Measurements from ENCODE around the gene CDK17.
"Not testable (repeated sequence)": the region's sequence is repeated elsewhere in the genome, so short reads cannot be mapped to it uniquely, and the experiment has no call there.

CDK17 gene

GRCh38 chr12:96403870-96404269, 3.6 kb upstream of the CDK17 start:
- H3K4me1 Mint-ChIP-seq (ENCODE audit: low read depth) = peaks cover 12% of the 10 kb centered on the region
- no peak overlapping the region for H3K4me3 Mint-ChIP-seq
- H3K9me3 Mint-ChIP-seq (ENCODE audit: low read depth) = no peaks in the 10 kb centered on the region
- H3K36me3 Mint-ChIP-seq = no peaks in the 10 kb centered on the region
- no peak overlapping the region for H3K27ac Mint-ChIP-seq
- H3K27me3 Mint-ChIP-seq = no peaks in the 10 kb centered on the region

GRCh38 chr12:96402522-96402921, 2.3 kb upstream of the CDK17 start:
- not testable (repeated sequence) for H3K27me3 Mint-ChIP-seq; H3K4me3 Mint-ChIP-seq; H3K36me3 Mint-ChIP-seq; H3K27ac Mint-ChIP-seq; H3K9me3 Mint-ChIP-seq (ENCODE audit: low read depth)
- peaks cover 25% of the 10 kb centered on the region for H3K4me1 Mint-ChIP-seq (ENCODE audit: low read depth)

- Mint-ChIP-seq H3K27ac (peak overlapping the region; percentile 95), H3K36me3 (no peaks in the 10 kb centered on the region), H3K4me3 (no peak overlapping the region), H3K9me3 (ENCODE audit: low read depth) (no peaks in the 10 kb centered on the region), H3K27me3 (no peaks in the 10 kb centered on the region), H3K4me1 (ENCODE audit: low read depth) (peaks cover 30% of the 10 kb centered on the region)
These were observed 1.8 kb upstream of the CDK17 start for GRCh38 chr12:96402061-96402460.

GRCh38 chr12:96401076-96401871, 1.0 kb upstream of the CDK17 start:
- Mint-ChIP-seq H3K36me3 (no peaks in the 10 kb centered on the region), H3K4me3 (peak overlapping the region; percentile 95), H3K4me1 (ENCODE audit: low read depth) (peaks cover 37% of the 10 kb centered on the region)

GRCh38 chr12:96400631-96401075, 414 bp upstream of the CDK17 start:
- no peaks in the 10 kb centered on the region for H3K9me3 Mint-ChIP-seq (ENCODE audit: low read depth)
- peak overlapping the region; percentile 95 for H3K4me3 Mint-ChIP-seq
- no peaks in the 10 kb centered on the region for H3K36me3 Mint-ChIP-seq
- peak overlapping the region; percentile 95 for H3K27ac Mint-ChIP-seq
- peaks cover 44% of the 10 kb centered on the region for H3K4me1 Mint-ChIP-seq (ENCODE audit: low read depth)
- H3K27me3 Mint-ChIP-seq = no peaks in the 10 kb centered on the region

More at GRCh38 chr12:96401076-96401871, 1.0 kb upstream of the CDK17 start:
- H3K27me3 Mint-ChIP-seq = no peaks in the 10 kb centered on the region
- no peaks in the 10 kb centered on the region for H3K9me3 Mint-ChIP-seq (ENCODE audit: low read depth)
- peak overlapping the region; percentile 95 for H3K27ac Mint-ChIP-seq

- Mint-ChIP-seq H3K4me3 (peak overlapping the region; percentile 96), H3K27me3 (no peaks in the 10 kb centered on the region), H3K4me1 (ENCODE audit: low read depth) (peaks cover 53% of the 10 kb centered on the region), H3K36me3 (peaks cover 3% of the 10 kb centered on the region), H3K27ac (peak overlapping the region; percentile 92), H3K9me3 (ENCODE audit: low read depth) (no peaks in the 10 kb centered on the region)
These were observed 920 bp downstream of the CDK17 start for GRCh38 chr12:96399120-96399918.

- Mint-ChIP-seq H3K27me3 (no peaks in the 10 kb centered on the region), H3K9me3 (ENCODE audit: low read depth) (no peaks in the 10 kb centered on the region), H3K27ac (peak overlapping the region; percentile 92), H3K36me3 (peaks cover 3% of the 10 kb centered on the region), H3K4me1 (ENCODE audit: low read depth) (peaks cover 54% of the 10 kb centered on the region), H3K4me3 (peak overlapping the region; percentile 96)
These were observed 1.7 kb downstream of the CDK17 start for GRCh38 chr12:96398424-96399119.

GRCh38 chr12:96397756-96398423, 2.3 kb downstream of the CDK17 start:
- Mint-ChIP-seq H3K36me3 (peaks cover 3% of the 10 kb centered on the region), H3K4me3 (peak overlapping the region; percentile 96), H3K4me1 (ENCODE audit: low read depth) (peaks cover 57% of the 10 kb centered on the region), H3K27ac (peak overlapping the region; percentile 92), H3K9me3 (ENCODE audit: low read depth) (no peaks in the 10 kb centered on the region), H3K27me3 (no peaks in the 10 kb centered on the region)

- Mint-ChIP-seq H3K27me3 (no peaks in the 10 kb centered on the region), H3K4me1 (ENCODE audit: low read depth) (peaks cover 64% of the 10 kb centered on the region), H3K4me3 (peak overlapping the region; percentile 96), H3K36me3 (peaks cover 3% of the 10 kb centered on the region), H3K27ac (peak overlapping the region; percentile 30), H3K9me3 (ENCODE audit: low read depth) (no peaks in the 10 kb centered on the region)
These were observed 3.3 kb downstream of the CDK17 start for GRCh38 chr12:96396914-96397313.

- Mint-ChIP-seq H3K4me3 (no peak overlapping the region), H3K9me3 (ENCODE audit: low read depth) (no peaks in the 10 kb centered on the region), H3K36me3 (peaks cover 3% of the 10 kb centered on the region), H3K4me1 (ENCODE audit: low read depth) (peaks cover 60% of the 10 kb centered on the region), H3K27ac (no peak overlapping the region), H3K27me3 (no peaks in the 10 kb centered on the region)
These were observed 4.0 kb downstream of the CDK17 start for GRCh38 chr12:96396209-96396608.

- Mint-ChIP-seq H3K27ac (no peak overlapping the region), H3K27me3 (no peaks in the 10 kb centered on the region), H3K9me3 (ENCODE audit: low read depth) (no peaks in the 10 kb centered on the region), H3K4me1 (ENCODE audit: low read depth) (peaks cover 61% of the 10 kb centered on the region), H3K36me3 (peaks cover 3% of the 10 kb centered on the region), H3K4me3 (no peak overlapping the region)
These were observed 5.0 kb downstream of the CDK17 start for GRCh38 chr12:96395236-96395635.

- H3K36me3 Mint-ChIP-seq; H3K4me3 Mint-ChIP-seq; H3K27me3 Mint-ChIP-seq; H3K9me3 Mint-ChIP-seq (ENCODE audit: low read depth); H3K27ac Mint-ChIP-seq: not testable (repeated sequence)
- H3K4me1 Mint-ChIP-seq (ENCODE audit: low read depth) = peaks cover 65% of the 10 kb centered on the region
These were observed 7.0 kb downstream of the CDK17 start for GRCh38 chr12:96393229-96393628.

GRCh38 chr12:96392397-96392796, 7.8 kb downstream of the CDK17 start:
- H3K27ac Mint-ChIP-seq = peak overlapping the region; percentile 43
- peaks cover 65% of the 10 kb centered on the region for H3K4me1 Mint-ChIP-seq (ENCODE audit: low read depth)
- H3K4me3 Mint-ChIP-seq = no peak overlapping the region
- no peaks in the 10 kb centered on the region for H3K27me3 Mint-ChIP-seq
- peaks cover 3% of the 10 kb centered on the region for H3K36me3 Mint-ChIP-seq
- no peaks in the 10 kb centered on the region for H3K9me3 Mint-ChIP-seq (ENCODE audit: low read depth)

- no peaks in the 10 kb centered on the region for H3K27me3 Mint-ChIP-seq
- peaks cover 6% of the 10 kb centered on the region for H3K9me3 Mint-ChIP-seq (ENCODE audit: low read depth)
- peak overlapping the region; percentile 62 for H3K27ac Mint-ChIP-seq
- peak overlapping the region; percentile 14 for H3K4me3 Mint-ChIP-seq
- peaks cover 4% of the 10 kb centered on the region for H3K36me3 Mint-ChIP-seq
- H3K4me1 Mint-ChIP-seq (ENCODE audit: low read depth) = peaks cover 69% of the 10 kb centered on the region
These were observed 12.3 kb downstream of the CDK17 start for GRCh38 chr12:96387981-96388380.

Data from activated naive CD8-positive, alpha-beta T cell (primary cell).